HEK293 (cell line): Measurements from ENCODE around the gene TTLL10.

Experiments
- CTCF ChIA-PET: fragments of 350-600 bp; formaldehyde crosslinking; extraction: SDS; loops from one replicate; lab custom pipeline; 2021; ENCODE audit warnings: antibody characterized with exemption; lab: Yijun Ruan, JAX
- POLR2A ChIA-PET: fragments of 300-600 bp; formaldehyde crosslinking; extraction: SDS; loops from one replicate; lab custom pipeline; 2020; ENCODE audit warnings: antibody characterized with exemption, inconsistent platforms; lab: Yijun Ruan, JAX
- H3K27ac ChIP-seq: fragments of 200-500 bp; sonication (Bioruptor generic); 2 replicates; pipeline ENCODE4 v1.5.1; 2014; ENCODE audit warnings: low read depth, low read length, control low read depth, inconsistent platforms; ENCODE audit errors: extremely low read depth
- H3K36me3 ChIP-seq, 2 experiments: fragments of 200-500 bp in 1 of 2; sonication (Bioruptor generic) in 1 of 2; 1 replicate in 1 of 2; 2 replicates in 1 of 2; pipeline ENCODE4 v1.5.1; 2014 to 2017; ENCODE audit warnings: inconsistent platforms in 2 of 2, low read length in 2 of 2; ENCODE audit not compliant: control insufficient read depth in 2 of 2, insufficient read depth in 1 of 2
- H3K4me1 ChIP-seq: fragments of 200-500 bp; sonication (Bioruptor generic); 2 replicates; pipeline ENCODE4 v1.5.1; 2014; ENCODE audit warnings: mild to moderate bottlenecking, low read length, inconsistent platforms; ENCODE audit not compliant: control insufficient read depth, insufficient read depth
- H3K4me3 ChIP-seq: 2 replicates; pipeline ENCODE4 v1.5.1; 2011; ENCODE audit warnings: low read depth, mild to moderate bottlenecking, control low read depth, low read length, moderate library complexity
- H3K9me3 ChIP-seq: fragments of 200-500 bp; sonication (Bioruptor generic); 2 replicates; pipeline ENCODE4 v1.5.1; 2014; ENCODE audit warnings: low read depth, low read length, inconsistent platforms; ENCODE audit not compliant: control insufficient read depth, insufficient read depth
- BCL11A ChIP-seq: fragments of 450-650 bp; formaldehyde crosslinking; IDR thresholded peaks from 2 replicates; pipeline ENCODE4 v1.5.1; 2016; ENCODE audit warnings: low read depth, missing biosample characterization, missing genetic modification characterization
- BCL11B ChIP-seq: fragments of 450-650 bp; formaldehyde crosslinking; IDR thresholded peaks from 2 replicates; pipeline ENCODE4 v1.5.1; 2016; ENCODE audit warnings: low read depth, missing biosample characterization, missing genetic modification characterization
- EGR2 ChIP-seq: fragments of 450-650 bp; formaldehyde crosslinking; IDR thresholded peaks from 2 replicates; pipeline ENCODE4 v1.5.1; 2016; ENCODE audit warnings: low read depth, missing biosample characterization, missing genetic modification characterization
- GLIS2 ChIP-seq: fragments of 450-650 bp; formaldehyde crosslinking; IDR thresholded peaks from 2 replicates; pipeline ENCODE4 v1.5.1; 2016; ENCODE audit warnings: missing biosample characterization, missing genetic modification characterization
- ZFP41 ChIP-seq: fragments of 450-650 bp; formaldehyde crosslinking; IDR thresholded peaks from 2 replicates; pipeline ENCODE4 v1.5.1; 2016; ENCODE audit warnings: missing biosample characterization, missing genetic modification characterization, borderline replicate concordance
- ZNF169 ChIP-seq: fragments of 450-650 bp; formaldehyde crosslinking; IDR thresholded peaks from 2 replicates; pipeline ENCODE4 v1.5.1; 2016; ENCODE audit warnings: missing biosample characterization, missing genetic modification characterization
- ZNF202 ChIP-seq: fragments of 450-650 bp; formaldehyde crosslinking; IDR thresholded peaks from 2 replicates; pipeline ENCODE4 v1.5.1; 2016; ENCODE audit warnings: missing biosample characterization, missing genetic modification characterization, borderline replicate concordance
- ZNF37A ChIP-seq: fragments of 450-650 bp; IDR thresholded peaks from 2 replicates; pipeline ENCODE4 v1.5.1; 2018; ENCODE audit warnings: missing biosample characterization, missing genetic modification characterization
- ZNF416 ChIP-seq: fragments of 450-650 bp; formaldehyde crosslinking; IDR thresholded peaks from 2 replicates; pipeline ENCODE4 v1.5.1; 2016; ENCODE audit warnings: missing biosample characterization, missing genetic modification characterization
- ZNF510 ChIP-seq: fragments of 450-650 bp; formaldehyde crosslinking; IDR thresholded peaks from 2 replicates; pipeline ENCODE4 v1.5.1; 2018; ENCODE audit warnings: mild to moderate bottlenecking, missing genetic modification characterization, missing biosample characterization; ENCODE audit not compliant: insufficient replicate concordance
- ZNF600 ChIP-seq: fragments of 450-650 bp; formaldehyde crosslinking; IDR thresholded peaks from 2 replicates; pipeline ENCODE4 v1.5.1; 2016; ENCODE audit warnings: missing biosample characterization, missing genetic modification characterization
- ZNF664 ChIP-seq: fragments of 450-650 bp; formaldehyde crosslinking; IDR thresholded peaks from 2 replicates; pipeline ENCODE4 v1.5.1; 2016; ENCODE audit warnings: missing biosample characterization, missing genetic modification characterization
- ZNF701 ChIP-seq: fragments of 450-650 bp; formaldehyde crosslinking; IDR thresholded peaks from 2 replicates; pipeline ENCODE4 v1.5.1; 2016; ENCODE audit warnings: missing biosample characterization, missing genetic modification characterization
- TF ChIP-seq, protein P1 (sequence below): fragments of 450-650 bp; formaldehyde crosslinking; IDR thresholded peaks from 2 replicates; pipeline ENCODE4 v1.5.0; 2017; ENCODE audit warnings: missing biosample characterization, missing genetic modification characterization, borderline replicate concordance
- TF ChIP-seq, protein P2 (sequence below): fragments of 450-650 bp; formaldehyde crosslinking; IDR thresholded peaks from 2 replicates; pipeline ENCODE4 v1.5.1; 2016; ENCODE audit warnings: missing biosample characterization, missing genetic modification characterization
- TF ChIP-seq, protein P3 (sequence below): fragments of 450-650 bp; formaldehyde crosslinking; IDR thresholded peaks from 2 replicates; pipeline ENCODE4 v1.5.1; 2016; ENCODE audit warnings: missing biosample characterization, missing genetic modification characterization

The TTLL10 gene

GRCh38 chr1:1233567-1233892, 59.9 kb downstream of the TTLL10 start (continued):
- TF ChIP-seq, protein P1, sequence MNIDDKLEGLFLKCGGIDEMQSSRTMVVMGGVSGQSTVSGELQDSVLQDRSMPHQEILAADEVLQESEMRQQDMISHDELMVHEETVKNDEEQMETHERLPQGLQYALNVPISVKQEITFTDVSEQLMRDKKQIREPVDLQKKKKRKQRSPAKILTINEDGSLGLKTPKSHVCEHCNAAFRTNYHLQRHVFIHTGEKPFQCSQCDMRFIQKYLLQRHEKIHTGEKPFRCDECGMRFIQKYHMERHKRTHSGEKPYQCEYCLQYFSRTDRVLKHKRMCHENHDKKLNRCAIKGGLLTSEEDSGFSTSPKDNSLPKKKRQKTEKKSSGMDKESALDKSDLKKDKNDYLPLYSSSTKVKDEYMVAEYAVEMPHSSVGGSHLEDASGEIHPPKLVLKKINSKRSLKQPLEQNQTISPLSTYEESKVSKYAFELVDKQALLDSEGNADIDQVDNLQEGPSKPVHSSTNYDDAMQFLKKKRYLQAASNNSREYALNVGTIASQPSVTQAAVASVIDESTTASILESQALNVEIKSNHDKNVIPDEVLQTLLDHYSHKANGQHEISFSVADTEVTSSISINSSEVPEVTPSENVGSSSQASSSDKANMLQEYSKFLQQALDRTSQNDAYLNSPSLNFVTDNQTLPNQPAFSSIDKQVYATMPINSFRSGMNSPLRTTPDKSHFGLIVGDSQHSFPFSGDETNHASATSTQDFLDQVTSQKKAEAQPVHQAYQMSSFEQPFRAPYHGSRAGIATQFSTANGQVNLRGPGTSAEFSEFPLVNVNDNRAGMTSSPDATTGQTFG (tag by site-specific recombination), result no peak
- TF ChIP-seq ZNF701 (tag by site-specific recombination) (no peak), ZNF37A (tag by site-specific recombination) (no peak), ZNF664 (no peak)

- no peaks in the 10 kb centered on the region; the same call in 1 of the 2 replicates for H3K4me1 ChIP-seq
- POLR2A ChIA-PET, result no interaction called here
- peaks cover 0 to 18% of the 10 kb centered on the region in 2 experiments; a peak in 1 of 3 replicates for H3K36me3 ChIP-seq
- 0 out of 2 replicates have a peak, but pooled peaks have one; percentile 21 for TF ChIP-seq ZNF600
- no peak for TF ChIP-seq ZNF202 (tag by site-specific recombination)
- TF ChIP-seq EGR2 (tag by site-specific recombination), result peak; percentile 32; the same call in 1 of the 2 replicates
- peak; percentile 74 for TF ChIP-seq BCL11A
- TF ChIP-seq ZNF169, result no peak
- TF ChIP-seq BCL11B (tag by site-specific recombination), result peak; percentile 85
- TF ChIP-seq ZFP41, result no peak
- CTCF ChIA-PET, result no interaction called here
- H3K4me3 ChIP-seq, result no peak overlapping the region
- no peak overlapping the region; the same call in 1 of the 2 replicates for H3K27ac ChIP-seq
- no peaks in the 10 kb centered on the region for H3K9me3 ChIP-seq
These were observed 60.6 kb downstream of the TTLL10 start for GRCh38 chr1:1234180-1234808.

DNA sequence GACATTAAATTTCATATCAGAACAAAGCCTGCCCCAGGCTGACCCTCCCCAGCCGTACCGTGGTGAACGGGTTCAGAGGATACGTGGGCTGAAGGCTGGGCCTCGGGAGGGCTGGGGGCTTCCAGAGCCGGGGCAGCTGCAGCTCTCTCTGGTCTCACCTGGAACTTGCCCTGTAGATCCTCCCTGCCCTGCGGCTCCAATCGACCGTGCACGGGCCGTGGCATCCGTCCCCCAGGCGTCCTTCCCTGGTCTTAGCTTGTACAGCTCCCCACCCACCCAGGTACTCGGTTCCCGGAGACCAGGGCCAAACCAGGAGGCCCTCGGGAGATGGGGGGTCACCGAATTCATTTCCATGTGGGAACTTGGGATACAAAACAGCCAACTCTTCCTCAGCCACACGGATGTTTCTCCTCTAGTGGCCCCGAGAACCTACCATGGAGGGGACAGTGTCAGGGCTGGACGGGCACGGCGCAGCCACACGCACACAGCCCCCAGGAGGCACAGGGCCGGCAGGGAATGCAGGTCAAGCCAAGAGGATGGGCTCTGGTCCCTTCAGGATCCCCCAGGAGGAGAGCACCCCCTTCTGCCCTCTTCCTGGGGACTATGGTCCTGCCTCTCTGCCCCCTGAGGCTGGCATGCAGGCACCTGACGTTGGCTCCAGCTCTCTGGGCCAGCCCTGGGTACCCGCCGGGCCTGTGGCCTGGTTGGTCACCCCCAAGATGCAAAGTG, 61.5 kb downstream of the TTLL10 start:
- Histone ChIP-seq H3K27ac (no peak overlapping the region; the same call in 1 of the 2 replicates), H3K9me3 (no peaks in the 10 kb centered on the region), H3K4me3 (no peak overlapping the region)
- CTCF ChIA-PET, result interaction anchor here (0.6 kb wide), 1 partner anchor 29 kb away, joined by 3 read pairs; no protein-coding TSS in a partner anchor
- TF ChIP-seq, protein P2, sequence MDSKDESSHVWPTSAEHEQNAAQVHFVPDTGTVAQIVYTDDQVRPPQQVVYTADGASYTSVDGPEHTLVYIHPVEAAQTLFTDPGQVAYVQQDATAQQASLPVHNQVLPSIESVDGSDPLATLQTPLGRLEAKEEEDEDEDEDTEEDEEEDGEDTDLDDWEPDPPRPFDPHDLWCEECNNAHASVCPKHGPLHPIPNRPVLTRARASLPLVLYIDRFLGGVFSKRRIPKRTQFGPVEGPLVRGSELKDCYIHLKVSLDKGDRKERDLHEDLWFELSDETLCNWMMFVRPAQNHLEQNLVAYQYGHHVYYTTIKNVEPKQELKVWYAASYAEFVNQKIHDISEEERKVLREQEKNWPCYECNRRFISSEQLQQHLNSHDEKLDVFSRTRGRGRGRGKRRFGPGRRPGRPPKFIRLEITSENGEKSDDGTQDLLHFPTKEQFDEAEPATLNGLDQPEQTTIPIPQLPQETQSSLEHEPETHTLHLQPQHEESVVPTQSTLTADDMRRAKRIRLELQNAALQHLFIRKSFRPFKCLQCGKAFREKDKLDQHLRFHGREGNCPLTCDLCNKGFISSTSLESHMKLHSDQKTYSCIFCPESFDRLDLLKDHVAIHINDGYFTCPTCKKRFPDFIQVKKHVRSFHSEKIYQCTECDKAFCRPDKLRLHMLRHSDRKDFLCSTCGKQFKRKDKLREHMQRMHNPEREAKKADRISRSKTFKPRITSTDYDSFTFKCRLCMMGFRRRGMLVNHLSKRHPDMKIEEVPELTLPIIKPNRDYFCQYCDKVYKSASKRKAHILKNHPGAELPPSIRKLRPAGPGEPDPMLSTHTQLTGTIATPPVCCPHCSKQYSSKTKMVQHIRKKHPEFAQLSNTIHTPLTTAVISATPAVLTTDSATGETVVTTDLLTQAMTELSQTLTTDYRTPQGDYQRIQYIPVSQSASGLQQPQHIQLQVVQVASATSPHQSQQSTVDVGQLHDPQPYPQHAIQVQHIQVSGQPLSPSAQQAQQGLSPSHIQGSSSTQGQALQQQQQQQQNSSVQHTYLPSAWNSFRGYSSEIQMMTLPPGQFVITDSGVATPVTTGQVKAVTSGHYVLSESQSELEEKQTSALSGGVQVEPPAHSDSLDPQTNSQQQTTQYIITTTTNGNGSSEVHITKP (tag by site-specific recombination), result peak; percentile 8; the same call in 1 of the 2 replicates
- TF ChIP-seq GLIS2 (peak; percentile 52), ZNF416 (tag by site-specific recombination) (no peak), ZNF510 (no peak)
- TF ChIP-seq, protein P3, sequence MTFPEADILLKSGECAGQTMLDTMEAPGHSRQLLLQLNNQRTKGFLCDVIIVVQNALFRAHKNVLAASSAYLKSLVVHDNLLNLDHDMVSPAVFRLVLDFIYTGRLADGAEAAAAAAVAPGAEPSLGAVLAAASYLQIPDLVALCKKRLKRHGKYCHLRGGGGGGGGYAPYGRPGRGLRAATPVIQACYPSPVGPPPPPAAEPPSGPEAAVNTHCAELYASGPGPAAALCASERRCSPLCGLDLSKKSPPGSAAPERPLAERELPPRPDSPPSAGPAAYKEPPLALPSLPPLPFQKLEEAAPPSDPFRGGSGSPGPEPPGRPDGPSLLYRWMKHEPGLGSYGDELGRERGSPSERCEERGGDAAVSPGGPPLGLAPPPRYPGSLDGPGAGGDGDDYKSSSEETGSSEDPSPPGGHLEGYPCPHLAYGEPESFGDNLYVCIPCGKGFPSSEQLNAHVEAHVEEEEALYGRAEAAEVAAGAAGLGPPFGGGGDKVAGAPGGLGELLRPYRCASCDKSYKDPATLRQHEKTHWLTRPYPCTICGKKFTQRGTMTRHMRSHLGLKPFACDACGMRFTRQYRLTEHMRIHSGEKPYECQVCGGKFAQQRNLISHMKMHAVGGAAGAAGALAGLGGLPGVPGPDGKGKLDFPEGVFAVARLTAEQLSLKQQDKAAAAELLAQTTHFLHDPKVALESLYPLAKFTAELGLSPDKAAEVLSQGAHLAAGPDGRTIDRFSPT, result 0 out of 2 replicates have a peak, but pooled peaks have one; percentile 64
- TF ChIP-seq, all 188 proteins: peak for 3
- Histone ChIP-seq H3K4me1 (no peaks in the 10 kb centered on the region; the same call in 1 of the 2 replicates), H3K36me3 (peaks cover 0 to 10% of the 10 kb centered on the region in 2 experiments; a peak in 1 of 3 replicates)
- POLR2A ChIA-PET, result no interaction called here
